ENCODE data around the gene SH3GL3.

The SH3GL3 gene

GRCh38 chr15:83489690-83490089 is 42.5 kb downstream of the SH3GL3 start:
- no peak for TF ChIP-seq EZH2phosphoT487 (IDR thresholded peaks at IDR 0.05; ENCODE audit: borderline replicate concordance)
- TF ChIP-seq CTCF (conservative IDR thresholded peaks at IDR 0.05; ENCODE audit: low read length): no peak

GRCh38 chr15:83491486-83491885 is 44.3 kb downstream of the SH3GL3 start:
- Histone ChIP-seq H3F3A (ENCODE audit: low read depth) (no peaks in the 10 kb centered on the region), H3K9me2 (replicated peaks; ENCODE audit: low read depth, low read length) (no peaks in the 10 kb centered on the region), H4K20me1 (ENCODE audit: insufficient read depth, low read length, poor library complexity, severe bottlenecking) (no peaks in the 10 kb centered on the region)

More at GRCh38 chr15:83489690-83490089, 42.5 kb downstream of the SH3GL3 start:
- H3K9me2 ChIP-seq (replicated peaks; ENCODE audit: low read depth, low read length): no peaks in the 10 kb centered on the region
- no peaks in the 10 kb centered on the region for H3K79me2 ChIP-seq (ENCODE audit: insufficient read depth, low read length)
- no peaks in the 10 kb centered on the region for H3K4me1 ChIP-seq (ENCODE audit: insufficient read depth, low read length, poor library complexity, severe bottlenecking)
- H3K9ac ChIP-seq (ENCODE audit: low read depth, low read length, poor library complexity, severe bottlenecking): no peak overlapping the region
- H3K36me3 ChIP-seq (ENCODE audit: insufficient read depth, low read length): no peaks in the 10 kb centered on the region
- H3F3A ChIP-seq (ENCODE audit: low read depth): no peaks in the 10 kb centered on the region
- no peaks in the 10 kb centered on the region for H3K27me3 ChIP-seq (ENCODE audit: insufficient read depth, low read length, poor library complexity, severe bottlenecking)
- H3K9me3 ChIP-seq (ENCODE audit: insufficient read depth, low read depth, low read length): peaks cover 3% of the 10 kb centered on the region; the same call in 1 of the 2 replicates
- no peak overlapping the region for H3K4me2 ChIP-seq (ENCODE audit: low read depth, low read length, poor library complexity, severe bottlenecking)
- no peak overlapping the region for H2AFZ ChIP-seq (ENCODE audit: low read length)
- no peaks in the 10 kb centered on the region for H4K20me1 ChIP-seq (ENCODE audit: insufficient read depth, low read length, poor library complexity, severe bottlenecking)
- H3K4me3 ChIP-seq (ENCODE audit: low read length, poor library complexity, severe bottlenecking): no peak overlapping the region

GRCh38 chr15:83496766-83497165 is 49.6 kb downstream of the SH3GL3 start:
- no peak overlapping the region for H3K9ac ChIP-seq (ENCODE audit: low read depth, low read length, poor library complexity, severe bottlenecking)
- no peak overlapping the region for H2AFZ ChIP-seq (ENCODE audit: low read length)
- H3K4me3 ChIP-seq (ENCODE audit: low read length, poor library complexity, severe bottlenecking): no peak overlapping the region
- TF ChIP-seq CTCF (conservative IDR thresholded peaks at IDR 0.05; ENCODE audit: low read length) (no peak), EZH2phosphoT487 (IDR thresholded peaks at IDR 0.05; ENCODE audit: borderline replicate concordance) (no peak)
- H3K79me2 ChIP-seq (ENCODE audit: insufficient read depth, low read length): no peaks in the 10 kb centered on the region
- H3F3A ChIP-seq (ENCODE audit: low read depth): no peaks in the 10 kb centered on the region
- H3K36me3 ChIP-seq (ENCODE audit: insufficient read depth, low read length): no peaks in the 10 kb centered on the region
- no peak overlapping the region for H3K4me2 ChIP-seq (ENCODE audit: low read depth, low read length, poor library complexity, severe bottlenecking)
- H3K27me3 ChIP-seq (ENCODE audit: insufficient read depth, low read length, poor library complexity, severe bottlenecking): no peaks in the 10 kb centered on the region
- no peaks in the 10 kb centered on the region for H3K9me2 ChIP-seq (replicated peaks; ENCODE audit: low read depth, low read length)
- H4K20me1 ChIP-seq (ENCODE audit: insufficient read depth, low read length, poor library complexity, severe bottlenecking): no peaks in the 10 kb centered on the region
- H3K4me1 ChIP-seq (ENCODE audit: insufficient read depth, low read length, poor library complexity, severe bottlenecking): no peaks in the 10 kb centered on the region
- H3K9me3 ChIP-seq (ENCODE audit: insufficient read depth, low read depth, low read length): peaks cover 7% of the 10 kb centered on the region; the same call in 1 of the 2 replicates

More at GRCh38 chr15:83491486-83491885, 44.3 kb downstream of the SH3GL3 start:
- Histone ChIP-seq H2AFZ (ENCODE audit: low read length) (no peak overlapping the region), H3K79me2 (ENCODE audit: insufficient read depth, low read length) (no peaks in the 10 kb centered on the region), H3K4me2 (ENCODE audit: low read depth, low read length, poor library complexity, severe bottlenecking) (no peak overlapping the region), H3K36me3 (ENCODE audit: insufficient read depth, low read length) (no peaks in the 10 kb centered on the region), H3K9ac (ENCODE audit: low read depth, low read length, poor library complexity, severe bottlenecking) (no peak overlapping the region), H3K4me3 (ENCODE audit: low read length, poor library complexity, severe bottlenecking) (no peak overlapping the region), H3K4me1 (ENCODE audit: insufficient read depth, low read length, poor library complexity, severe bottlenecking) (no peaks in the 10 kb centered on the region), H3K27me3 (ENCODE audit: insufficient read depth, low read length, poor library complexity, severe bottlenecking) (no peaks in the 10 kb centered on the region), H3K9me3 (ENCODE audit: insufficient read depth, low read depth, low read length) (peaks cover 3% of the 10 kb centered on the region; the same call in 1 of the 2 replicates)
- no peak for TF ChIP-seq CTCF (conservative IDR thresholded peaks at IDR 0.05; ENCODE audit: low read length)
- TF ChIP-seq EZH2phosphoT487 (IDR thresholded peaks at IDR 0.05; ENCODE audit: borderline replicate concordance): no peak

Measured in Loucy (cell line).